ENCODE results near the gene PAPLN.

GRCh38 chr14:73244541-73245290 lies 7.4 kb downstream of the PAPLN start:
- TF ChIP-seq EZH2 (IDR thresholded peaks at IDR 0.05) (no peak), POLR2AphosphoS5 (IDR thresholded peaks at IDR 0.05; ENCODE audit: borderline replicate concordance, low read depth, low read length) (no peak), FOXP2 (optimal IDR thresholded peaks at IDR 0.05; ENCODE audit: control extremely low read depth, extremely low read length, insufficient read depth) (no peak)

Data from SK-N-MC (cell line).